HG03469 (cell line): Measurements from ENCODE around the gene RSF1.
A peak's percentile ranks its signal among the peaks of the same experiment; 100 is the strongest.

Experiments used
- ATAC-seq: cut with Tn5 transposase; IDR thresholded peaks from one replicate; pipeline ENCODE4 v1.9.1; 2021; ENCODE audit warnings: mild to moderate bottlenecking, moderate library complexity, moderate number of reproducible peaks; ENCODE audit not compliant: unreplicated experiment

The RSF1 gene

GRCh38 chr11:77695417-77695816, 125.1 kb downstream of the RSF1 start:
- no peak for ATAC-seq

- ATAC-seq = no peak
These were observed 129.9 kb downstream of the RSF1 start for GRCh38 chr11:77690649-77691048.

- no peak for ATAC-seq
These were observed 133.4 kb downstream of the RSF1 start for GRCh38 chr11:77687088-77687487.

GRCh38 chr11:77677138-77677537, 143.4 kb downstream of the RSF1 start:
- no peak for ATAC-seq

- ATAC-seq = no peak
These were observed 148.3 kb downstream of the RSF1 start for GRCh38 chr11:77672264-77672663.

GRCh38 chr11:77669848-77670511, 150.5 kb downstream of the RSF1 start:
- ATAC-seq = no peak

- no peak for ATAC-seq
These were observed 151.8 kb downstream of the RSF1 start for GRCh38 chr11:77668760-77669159.

- ATAC-seq = no peak
These were observed 155.1 kb downstream of the RSF1 start for GRCh38 chr11:77665240-77665965.

- ATAC-seq = no peak
These were observed 158.9 kb downstream of the RSF1 start for GRCh38 chr11:77661670-77662069.

GRCh38 chr11:77660947-77661346, 159.6 kb downstream of the RSF1 start:
- ATAC-seq = no peak

- ATAC-seq = no peak
These were observed 162.1 kb downstream of the RSF1 start for GRCh38 chr11:77658213-77659013.

- no peak for ATAC-seq
These were observed 164.2 kb downstream of the RSF1 start for GRCh38 chr11:77656362-77656761.

- no peak for ATAC-seq
These were observed 165.6 kb downstream of the RSF1 start for GRCh38 chr11:77654770-77655434.

GRCh38 chr11:77650123-77650522, 170.4 kb downstream of the RSF1 start:
- ATAC-seq = no peak

- ATAC-seq = no peak
These were observed 172.7 kb downstream of the RSF1 start for GRCh38 chr11:77647654-77648305.

GRCh38 chr11:77644887-77645286, 175.6 kb downstream of the RSF1 start:
- ATAC-seq = no peak

- no peak for ATAC-seq
These were observed 178.3 kb downstream of the RSF1 start for GRCh38 chr11:77642228-77642627.

- ATAC-seq = peak; percentile 80
These were observed 183.0 kb downstream of the RSF1 start, which contains the start of gene CLNS1A for GRCh38 chr11:77637345-77638165. CLNS1A (minus strand) TSS chr11:77637794; CDS start chr11:77637714, 80 bp downstream.

- no peak for ATAC-seq
These were observed 183.7 kb downstream of the RSF1 start for GRCh38 chr11:77636731-77637344.
